Neural progenitor cell (in vitro differentiated cells): ENCODE results near the gene CDC42EP1.

Experiments used
- EZH2 ChIP-seq: fragments of 200-600 bp; sonication (generic); IDR thresholded peaks from 2 replicates; pipeline ENCODE4 v1.6.1; 2017; ENCODE audit warnings: antibody characterized with exemption, mild to moderate bottlenecking, moderate library complexity
- TF ChIP-seq, protein P1 (sequence below): fragments of 200-600 bp; sonication (generic); IDR thresholded peaks from 2 replicates; pipeline ENCODE4 v1.5.1; 2017; ENCODE audit warnings: antibody characterized with exemption, mild to moderate bottlenecking

DNA sequence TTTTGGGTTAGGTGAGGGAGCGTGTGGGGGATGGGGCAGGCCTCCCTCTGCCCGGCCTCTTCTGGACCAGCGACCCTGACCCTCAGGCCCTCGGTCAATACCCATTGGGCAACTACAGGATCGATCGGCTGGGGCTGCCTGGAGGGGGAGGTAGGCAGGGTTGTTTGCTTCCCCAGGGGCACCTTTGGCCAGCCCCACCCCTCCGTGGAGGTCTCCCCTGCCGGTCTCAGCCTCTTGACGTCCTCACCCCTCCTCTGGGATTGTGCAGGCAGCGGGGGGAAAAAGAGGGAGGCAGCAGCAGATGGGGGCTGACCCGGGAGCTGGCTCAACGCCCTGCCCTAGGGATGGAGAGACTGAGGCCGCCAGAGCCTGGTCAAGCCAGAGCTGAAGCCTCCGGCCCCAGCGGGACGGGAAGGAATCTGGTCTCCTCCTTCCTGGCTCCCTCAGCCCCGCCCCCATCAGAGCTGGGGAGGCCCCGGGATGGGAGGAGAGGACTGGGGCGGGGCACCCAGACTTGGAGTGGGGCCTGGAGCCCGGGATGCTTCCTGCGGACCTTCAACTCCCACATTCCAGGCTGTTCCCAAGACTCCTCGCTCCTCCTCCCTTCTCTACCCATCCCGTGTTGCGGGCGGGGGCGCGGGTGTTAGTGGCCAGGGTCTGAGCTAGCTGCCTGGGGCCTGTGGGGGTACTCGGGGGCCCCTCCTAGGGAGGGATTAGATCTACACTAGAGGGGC lies 14.4 kb upstream of the CDC42EP1 start:
- TF ChIP-seq EZH2 = peak; percentile 21
- TF ChIP-seq, protein P1, sequence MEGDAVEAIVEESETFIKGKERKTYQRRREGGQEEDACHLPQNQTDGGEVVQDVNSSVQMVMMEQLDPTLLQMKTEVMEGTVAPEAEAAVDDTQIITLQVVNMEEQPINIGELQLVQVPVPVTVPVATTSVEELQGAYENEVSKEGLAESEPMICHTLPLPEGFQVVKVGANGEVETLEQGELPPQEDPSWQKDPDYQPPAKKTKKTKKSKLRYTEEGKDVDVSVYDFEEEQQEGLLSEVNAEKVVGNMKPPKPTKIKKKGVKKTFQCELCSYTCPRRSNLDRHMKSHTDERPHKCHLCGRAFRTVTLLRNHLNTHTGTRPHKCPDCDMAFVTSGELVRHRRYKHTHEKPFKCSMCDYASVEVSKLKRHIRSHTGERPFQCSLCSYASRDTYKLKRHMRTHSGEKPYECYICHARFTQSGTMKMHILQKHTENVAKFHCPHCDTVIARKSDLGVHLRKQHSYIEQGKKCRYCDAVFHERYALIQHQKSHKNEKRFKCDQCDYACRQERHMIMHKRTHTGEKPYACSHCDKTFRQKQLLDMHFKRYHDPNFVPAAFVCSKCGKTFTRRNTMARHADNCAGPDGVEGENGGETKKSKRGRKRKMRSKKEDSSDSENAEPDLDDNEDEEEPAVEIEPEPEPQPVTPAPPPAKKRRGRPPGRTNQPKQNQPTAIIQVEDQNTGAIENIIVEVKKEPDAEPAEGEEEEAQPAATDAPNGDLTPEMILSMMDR = no peak
